Activated naive CD4-positive, alpha-beta T cell treated with anti-CD3 and anti-CD28 coated beads, Interleukin-2, amount 50 U/mL, for 16 hours (primary cell): ENCODE data around the gene DCST2.

Experiments
- DNase-seq: peaks from one replicate; pipeline ENCODE4 v3.0.0-alpha.2; 2020

Gene DCST2

GRCh38 chr1:155033524-155033923 lies at the start of gene DCST2, which contains the start of gene DCST1:
TSS of gene DCST2 (minus strand) at chr1:155033781. CDS start at chr1:155033701, 80 bp downstream.
TSS of gene DCST1 (plus strand) at chr1:155033824. CDS start at chr1:155034037, 213 bp downstream.
- no peak for DNase-seq

GRCh38 chr1:155083052-155083541 lies 49.5 kb upstream of the DCST2 start:
- DNase-seq: no peak

GRCh38 chr1:155082301-155083051 lies 48.9 kb upstream of the DCST2 start:
- DNase-seq: peak; percentile 52

GRCh38 chr1:155081472-155082300 lies 48.1 kb upstream of the DCST2 start:
- peak; percentile 49 for DNase-seq

GRCh38 chr1:155080312-155081228 lies 47.0 kb upstream of the DCST2 start:
- peak; percentile 45 for DNase-seq

- DNase-seq: no peak
Observed at GRCh38 chr1:155079487-155080311, 46.1 kb upstream of the DCST2 start.

GRCh38 chr1:155079210-155079486 lies 45.6 kb upstream of the DCST2 start:
- DNase-seq: no peak

- peak; percentile 61 for DNase-seq
Observed at GRCh38 chr1:155078469-155079209, 45.1 kb upstream of the DCST2 start, which contains the start of gene EFNA3. TSS of gene EFNA3 (plus strand) at chr1:155078837. CDS start at chr1:155078942, 105 bp downstream.

GRCh38 chr1:155077758-155078445 lies 44.3 kb upstream of the DCST2 start:
- DNase-seq: no peak

- DNase-seq: no peak
Observed at GRCh38 chr1:155077346-155077745, 43.8 kb upstream of the DCST2 start.

- no peak for DNase-seq
Observed at GRCh38 chr1:155076371-155076770, 42.8 kb upstream of the DCST2 start.

GRCh38 chr1:155075535-155075934 lies 42.0 kb upstream of the DCST2 start:
- DNase-seq: no peak

GRCh38 chr1:155073377-155074242 lies 40.0 kb upstream of the DCST2 start:
- no peak for DNase-seq

- no peak for DNase-seq
Observed at GRCh38 chr1:155072531-155073289, 39.1 kb upstream of the DCST2 start.

GRCh38 chr1:155071701-155072100 lies 38.1 kb upstream of the DCST2 start:
- no peak for DNase-seq

GRCh38 chr1:155070721-155071569 lies 37.4 kb upstream of the DCST2 start:
- peak; percentile 85 for DNase-seq

- DNase-seq: no peak
Observed at GRCh38 chr1:155070158-155070621, 36.6 kb upstream of the DCST2 start.
